Measurements from ENCODE around the gene CCL4L2.
"Not testable (repeated sequence)": the region's sequence is repeated elsewhere in the genome, so short reads cannot be mapped to it uniquely, and the experiment has no call there.

The CCL4L2 gene

GRCh38 chr17:36204724-36205500 is 6.0 kb upstream of the CCL4L2 start:
- in situ Hi-C loops (cut with HindIII; ENCODE audit: low sequenced_read_pairs) = no loop called here
- DNase-seq (ENCODE audit: low read depth, low spot score) = no peak

GRCh38 chr17:36205637-36206485 is 5.0 kb upstream of the CCL4L2 start:
- no peak for TF ChIP-seq CTCF (IDR thresholded peaks at IDR 0.05; ENCODE audit: low read depth, low read length)
- in situ Hi-C loops (cut with HindIII; ENCODE audit: low sequenced_read_pairs) = no loop called here
- no peak for DNase-seq (ENCODE audit: low read depth, low spot score)
- no peak overlapping the region for H3K4me3 ChIP-seq (ENCODE audit: low read depth, low read length)

More at GRCh38 chr17:36204724-36205500, 6.0 kb upstream of the CCL4L2 start:
- no peak overlapping the region for H3K4me3 ChIP-seq (ENCODE audit: low read depth, low read length)
- no peak for TF ChIP-seq CTCF (IDR thresholded peaks at IDR 0.05; ENCODE audit: low read depth, low read length)

GRCh38 chr17:36206486-36206821 is 4.4 kb upstream of the CCL4L2 start:
- DNase-seq (ENCODE audit: low read depth, low spot score); in situ Hi-C loops (cut with HindIII; ENCODE audit: low sequenced_read_pairs); H3K4me3 ChIP-seq (ENCODE audit: low read depth, low read length): not testable (repeated sequence)

GRCh38 chr17:36207383-36207782 is 3.5 kb upstream of the CCL4L2 start:
- DNase-seq (ENCODE audit: low read depth, low spot score); in situ Hi-C loops (cut with HindIII; ENCODE audit: low sequenced_read_pairs); H3K4me3 ChIP-seq (ENCODE audit: low read depth, low read length): not testable (repeated sequence)

- in situ Hi-C loops (cut with HindIII; ENCODE audit: low sequenced_read_pairs) = no loop called here
- DNase-seq (ENCODE audit: low read depth, low spot score) = no peak
- TF ChIP-seq CTCF (IDR thresholded peaks at IDR 0.05; ENCODE audit: low read depth, low read length) = no peak
- H3K4me3 ChIP-seq (ENCODE audit: low read depth, low read length) = no peak overlapping the region
Observed at GRCh38 chr17:36209575-36209974, 1.3 kb upstream of the CCL4L2 start.

- in situ Hi-C loops (cut with HindIII; ENCODE audit: low sequenced_read_pairs); H3K4me3 ChIP-seq (ENCODE audit: low read depth, low read length); DNase-seq (ENCODE audit: low read depth, low spot score): not testable (repeated sequence)
Observed at GRCh38 chr17:36211484-36212271, 815 bp downstream of the CCL4L2 start.

- no peak for TF ChIP-seq CTCF (IDR thresholded peaks at IDR 0.05; ENCODE audit: low read depth, low read length)
- no peak overlapping the region for H3K4me3 ChIP-seq (ENCODE audit: low read depth, low read length)
- in situ Hi-C loops (cut with HindIII; ENCODE audit: low sequenced_read_pairs) = no loop called here
- no peak for DNase-seq (ENCODE audit: low read depth, low spot score)
Observed at GRCh38 chr17:36212272-36212605, 1.4 kb downstream of the CCL4L2 start.

- TF ChIP-seq CTCF (IDR thresholded peaks at IDR 0.05; ENCODE audit: low read depth, low read length) = no peak
- in situ Hi-C loops (cut with HindIII; ENCODE audit: low sequenced_read_pairs) = no loop called here
- no peak for DNase-seq (ENCODE audit: low read depth, low spot score)
- no peak overlapping the region for H3K4me3 ChIP-seq (ENCODE audit: low read depth, low read length)
Observed at GRCh38 chr17:36212966-36213365, 2.1 kb downstream of the CCL4L2 start.
